ENCODE data around the gene NOCT. TPM values are rescaled to one million over a fixed set of nuclear protein-coding genes. Genes with fewer than 3 reads are reported as not detected.
"Not testable (repeated sequence)": the region's sequence is repeated elsewhere in the genome, so short reads cannot be mapped to it uniquely, and the experiment has no call there.

NOCT gene
- total and polyA plus RNA-seq, 2 experiments from 2014 or later, result 16.0 to 76.6 TPM

DNA sequence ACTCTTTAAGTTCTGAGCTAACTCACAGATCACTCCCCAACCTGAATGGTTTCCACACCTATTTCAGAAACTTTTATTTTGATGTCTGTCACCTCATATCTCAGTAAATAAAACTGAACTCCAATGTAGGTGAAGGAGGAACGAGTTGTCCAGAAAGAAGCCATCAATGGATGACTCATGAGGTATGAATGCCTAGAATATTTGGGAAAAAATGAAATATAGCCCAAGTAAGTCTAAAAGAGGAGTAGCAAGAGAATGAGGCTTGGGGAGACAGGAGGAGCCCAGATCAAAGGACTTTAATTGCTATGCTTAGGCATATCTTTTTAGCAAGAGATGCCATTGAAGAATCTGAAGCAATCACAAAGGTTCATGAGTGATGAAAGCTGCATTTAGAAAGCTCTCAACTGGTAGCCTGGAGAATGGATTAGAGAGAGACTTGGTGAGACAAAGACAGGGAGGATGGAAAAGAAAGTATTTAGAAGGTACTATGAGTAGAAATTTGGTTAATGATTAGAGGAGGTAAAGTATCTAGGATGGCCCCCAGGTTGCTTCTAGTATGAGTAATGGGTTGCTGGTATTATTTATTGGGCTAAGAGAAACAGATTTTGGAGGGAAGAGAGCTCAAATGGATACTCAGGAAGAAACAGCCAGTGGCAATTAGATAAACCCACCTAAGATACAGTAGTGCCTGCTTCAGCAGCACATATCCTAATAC lies 39.4 kb downstream of the NOCT start (continued):
- TF ChIP-seq ZNF331 (CRISPR knock-in tag; IDR thresholded peaks at IDR 0.05; ENCODE audit: low read depth), result no peak
- no peak for TF ChIP-seq POLR2AphosphoS5 (IDR thresholded peaks at IDR 0.05; ENCODE audit: low read depth)
- no peak for TF ChIP-seq ZNF114 (CRISPR knock-in tag; IDR thresholded peaks at IDR 0.05)
- TF ChIP-seq, protein P1, sequence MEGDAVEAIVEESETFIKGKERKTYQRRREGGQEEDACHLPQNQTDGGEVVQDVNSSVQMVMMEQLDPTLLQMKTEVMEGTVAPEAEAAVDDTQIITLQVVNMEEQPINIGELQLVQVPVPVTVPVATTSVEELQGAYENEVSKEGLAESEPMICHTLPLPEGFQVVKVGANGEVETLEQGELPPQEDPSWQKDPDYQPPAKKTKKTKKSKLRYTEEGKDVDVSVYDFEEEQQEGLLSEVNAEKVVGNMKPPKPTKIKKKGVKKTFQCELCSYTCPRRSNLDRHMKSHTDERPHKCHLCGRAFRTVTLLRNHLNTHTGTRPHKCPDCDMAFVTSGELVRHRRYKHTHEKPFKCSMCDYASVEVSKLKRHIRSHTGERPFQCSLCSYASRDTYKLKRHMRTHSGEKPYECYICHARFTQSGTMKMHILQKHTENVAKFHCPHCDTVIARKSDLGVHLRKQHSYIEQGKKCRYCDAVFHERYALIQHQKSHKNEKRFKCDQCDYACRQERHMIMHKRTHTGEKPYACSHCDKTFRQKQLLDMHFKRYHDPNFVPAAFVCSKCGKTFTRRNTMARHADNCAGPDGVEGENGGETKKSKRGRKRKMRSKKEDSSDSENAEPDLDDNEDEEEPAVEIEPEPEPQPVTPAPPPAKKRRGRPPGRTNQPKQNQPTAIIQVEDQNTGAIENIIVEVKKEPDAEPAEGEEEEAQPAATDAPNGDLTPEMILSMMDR (conservative IDR thresholded peaks at IDR 0.05; ENCODE audit: low read depth in 2 of 2), result no peak
- no peak for TF ChIP-seq NANOG (IDR thresholded peaks at IDR 0.05; ENCODE audit: borderline replicate concordance)
- TF ChIP-seq, protein P2, sequence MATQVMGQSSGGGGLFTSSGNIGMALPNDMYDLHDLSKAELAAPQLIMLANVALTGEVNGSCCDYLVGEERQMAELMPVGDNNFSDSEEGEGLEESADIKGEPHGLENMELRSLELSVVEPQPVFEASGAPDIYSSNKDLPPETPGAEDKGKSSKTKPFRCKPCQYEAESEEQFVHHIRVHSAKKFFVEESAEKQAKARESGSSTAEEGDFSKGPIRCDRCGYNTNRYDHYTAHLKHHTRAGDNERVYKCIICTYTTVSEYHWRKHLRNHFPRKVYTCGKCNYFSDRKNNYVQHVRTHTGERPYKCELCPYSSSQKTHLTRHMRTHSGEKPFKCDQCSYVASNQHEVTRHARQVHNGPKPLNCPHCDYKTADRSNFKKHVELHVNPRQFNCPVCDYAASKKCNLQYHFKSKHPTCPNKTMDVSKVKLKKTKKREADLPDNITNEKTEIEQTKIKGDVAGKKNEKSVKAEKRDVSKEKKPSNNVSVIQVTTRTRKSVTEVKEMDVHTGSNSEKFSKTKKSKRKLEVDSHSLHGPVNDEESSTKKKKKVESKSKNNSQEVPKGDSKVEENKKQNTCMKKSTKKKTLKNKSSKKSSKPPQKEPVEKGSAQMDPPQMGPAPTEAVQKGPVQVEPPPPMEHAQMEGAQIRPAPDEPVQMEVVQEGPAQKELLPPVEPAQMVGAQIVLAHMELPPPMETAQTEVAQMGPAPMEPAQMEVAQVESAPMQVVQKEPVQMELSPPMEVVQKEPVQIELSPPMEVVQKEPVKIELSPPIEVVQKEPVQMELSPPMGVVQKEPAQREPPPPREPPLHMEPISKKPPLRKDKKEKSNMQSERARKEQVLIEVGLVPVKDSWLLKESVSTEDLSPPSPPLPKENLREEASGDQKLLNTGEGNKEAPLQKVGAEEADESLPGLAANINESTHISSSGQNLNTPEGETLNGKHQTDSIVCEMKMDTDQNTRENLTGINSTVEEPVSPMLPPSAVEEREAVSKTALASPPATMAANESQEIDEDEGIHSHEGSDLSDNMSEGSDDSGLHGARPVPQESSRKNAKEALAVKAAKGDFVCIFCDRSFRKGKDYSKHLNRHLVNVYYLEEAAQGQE (IDR thresholded peaks at IDR 0.05; ENCODE audit: unreplicated experiment), result no peak
- no peak for TF ChIP-seq EZH2 (IDR thresholded peaks at IDR 0.05; ENCODE audit: low read depth, unreplicated experiment)
- TF ChIP-seq, protein P3, sequence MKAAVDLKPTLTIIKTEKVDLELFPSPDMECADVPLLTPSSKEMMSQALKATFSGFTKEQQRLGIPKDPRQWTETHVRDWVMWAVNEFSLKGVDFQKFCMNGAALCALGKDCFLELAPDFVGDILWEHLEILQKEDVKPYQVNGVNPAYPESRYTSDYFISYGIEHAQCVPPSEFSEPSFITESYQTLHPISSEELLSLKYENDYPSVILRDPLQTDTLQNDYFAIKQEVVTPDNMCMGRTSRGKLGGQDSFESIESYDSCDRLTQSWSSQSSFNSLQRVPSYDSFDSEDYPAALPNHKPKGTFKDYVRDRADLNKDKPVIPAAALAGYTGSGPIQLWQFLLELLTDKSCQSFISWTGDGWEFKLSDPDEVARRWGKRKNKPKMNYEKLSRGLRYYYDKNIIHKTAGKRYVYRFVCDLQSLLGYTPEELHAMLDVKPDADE (IDR thresholded peaks at IDR 0.05), result no peak

DNA sequence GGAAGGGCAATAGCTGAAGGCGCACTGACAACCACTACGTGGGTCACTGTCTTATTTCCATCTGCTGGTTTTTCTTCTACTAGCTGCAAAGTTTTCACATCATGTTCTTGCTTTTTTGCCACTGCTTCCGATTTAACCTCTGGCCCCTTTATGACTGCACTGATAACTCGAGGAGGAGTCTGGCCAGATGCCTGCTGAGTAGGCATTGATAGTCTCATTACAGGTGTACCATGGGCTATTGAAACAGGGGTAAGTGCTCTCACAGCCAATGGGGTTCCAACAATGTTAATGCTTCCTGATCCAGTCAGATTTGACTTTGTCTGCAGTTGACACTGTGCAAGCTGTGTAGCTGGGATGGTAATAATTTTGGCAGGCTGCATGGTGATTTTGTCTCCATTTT lies 43.4 kb downstream of the NOCT start:
- not testable (repeated sequence) for H3K9me3 Mint-ChIP-seq; H3K27me3 Mint-ChIP-seq (ENCODE audit: insufficient read depth, low read depth, poor library complexity); H3K9me2 ChIP-seq (ENCODE audit: insufficient read depth); H3K4me2 ChIP-seq; H3K4me1 ChIP-seq (ENCODE audit: insufficient read depth); H3F3A ChIP-seq (replicated peaks; ENCODE audit: low read depth); DNase-seq (ENCODE audit: low spot score); H3K27me3 ChIP-seq (ENCODE audit: insufficient read depth); H3K27ac ChIP-seq (ENCODE audit: low read depth); H3K27ac Mint-ChIP-seq; H3K4me1 Mint-ChIP-seq; ATAC-seq; H2AFZ ChIP-seq; H3K4me3 ChIP-seq; H3K4me3 Mint-ChIP-seq
- H3K36me3 Mint-ChIP-seq (ENCODE audit: low read depth), result peaks cover 43% of the 10 kb centered on the region
- peaks cover 16% of the 10 kb centered on the region for H4K20me1 ChIP-seq (replicated peaks; ENCODE audit: insufficient read depth)
- H3K79me2 ChIP-seq (replicated peaks; ENCODE audit: insufficient read depth), result peaks cover 10% of the 10 kb centered on the region; the same call in 1 of the 2 replicates
- peaks cover 30% of the 10 kb centered on the region for H3K36me3 ChIP-seq (ENCODE audit: insufficient read depth)
